ENCODE measurements around the gene BTK.

The BTK gene

GRCh38 chrX:101408532-101408841, 22.5 kb upstream of the BTK start:
- H2BK12ac ChIP-seq (ENCODE audit: low read length in 2 of 2): no peak overlapping the region
- H3K14ac ChIP-seq (ENCODE audit: low read length in 2 of 2): no peak overlapping the region
- H3K4me2 ChIP-seq (ENCODE audit: low read length, poor library complexity, severe bottlenecking): no peak overlapping the region
- 0% methylated on average over 6 of the region's 8 CpGs for WGBS
- H3K27ac ChIP-seq (ENCODE audit: low read length, poor library complexity, severe bottlenecking): peak overlapping the region; percentile 96
- H2BK15ac ChIP-seq (ENCODE audit: low read depth, poor library complexity, severe bottlenecking): no peak overlapping the region
- H2AK5ac ChIP-seq (ENCODE audit: low read length, severe bottlenecking): no peak overlapping the region
- no peak overlapping the region for H4K91ac ChIP-seq (ENCODE audit: low read length)
- no peak overlapping the region for H3K4ac ChIP-seq (ENCODE audit: low read depth in 1 of 2, low read length in 2 of 2)
- no peak overlapping the region for H2BK5ac ChIP-seq (ENCODE audit: low read depth, low read length, poor library complexity, severe bottlenecking)
- H3K27me3 ChIP-seq (ENCODE audit: control insufficient read depth in 1 of 2, insufficient read depth in 1 of 2, low read length in 2 of 2): no peaks in the 10 kb centered on the region
- H2BK120ac ChIP-seq (ENCODE audit: low read depth, low read length): no peak overlapping the region
- H2AFZ ChIP-seq (ENCODE audit: low read depth, low read length): no peak overlapping the region
- peak overlapping the region; percentile 95 for H3K9ac ChIP-seq (ENCODE audit: low read length)
- peak overlapping the region; percentile 60 to 90 for H3K4me3 ChIP-seq (ENCODE audit: insufficient read depth in 1 of 2, low read depth in 1 of 2, low read length in 2 of 2)
- no peak for DNase-seq
- peaks cover 1% of the 10 kb centered on the region for H3K79me1 ChIP-seq (replicated peaks; ENCODE audit: low read length, poor library complexity, severe bottlenecking)
- peak overlapping the region in 1 of 2 experiments; percentile 62 for H3K18ac ChIP-seq (ENCODE audit: low read depth in 1 of 2, low read length in 2 of 2)
- no peaks in the 10 kb centered on the region for H3K9me3 ChIP-seq (ENCODE audit: control insufficient read depth, low read length)
- no peak overlapping the region for H4K8ac ChIP-seq (ENCODE audit: low read length)
- no peaks in the 10 kb centered on the region for H3K4me1 ChIP-seq (ENCODE audit: control insufficient read depth, insufficient read depth, low read depth, low read length)
- no peak overlapping the region for H3K23ac ChIP-seq (ENCODE audit: low read length in 2 of 2)
- peaks cover 12 to 17% of the 10 kb centered on the region in 2 experiments for H3K36me3 ChIP-seq (ENCODE audit: control insufficient read depth in 1 of 2, insufficient read depth in 2 of 2, low read depth in 1 of 2, low read length in 2 of 2)

DNA sequence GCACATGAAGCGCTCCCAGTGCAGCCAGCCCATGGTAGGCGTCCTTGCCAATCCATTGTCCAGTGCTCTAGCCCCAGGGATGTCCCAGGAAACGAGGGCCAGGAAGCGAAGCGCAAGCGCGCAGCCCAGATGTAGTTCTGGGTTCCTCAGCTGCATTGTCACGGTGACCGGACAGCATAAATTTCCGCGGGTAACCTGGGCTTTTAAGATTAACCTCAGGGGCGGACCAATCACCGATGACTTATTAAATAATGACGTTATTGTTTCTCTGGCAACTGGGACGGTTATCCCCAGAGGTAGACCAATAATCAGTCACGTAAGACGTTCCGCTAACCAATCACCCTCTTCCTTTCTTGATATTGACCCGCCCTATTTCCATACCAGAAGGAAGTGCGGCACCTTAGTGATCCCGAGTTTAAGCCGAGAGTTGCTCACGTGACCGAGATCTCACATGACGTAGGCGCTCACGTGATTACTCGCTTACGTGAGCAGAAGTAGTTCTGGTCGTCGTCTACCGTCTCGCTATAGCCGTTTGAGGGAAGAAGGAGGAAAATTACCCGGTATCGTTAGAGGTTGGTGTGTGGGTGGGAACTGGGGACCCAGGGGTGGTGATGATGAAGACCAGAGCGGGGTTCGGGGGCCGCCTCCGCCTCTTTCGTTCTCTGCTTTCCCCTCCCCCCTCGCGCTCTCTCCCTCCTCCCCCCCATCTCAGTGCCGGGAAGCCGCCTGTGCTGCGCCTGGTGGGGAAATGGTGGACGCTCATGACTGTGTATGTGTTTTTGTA, 21.9 kb upstream of the BTK start, which contains the start of the genes GLA and HNRNPH2:
TSS of gene GLA (minus strand) at position 178 of the 784 bp plus-strand sequence. CDS start at position 156, 22 bp downstream.
TSS of gene HNRNPH2 (plus strand) at position 475 of the 784 bp plus-strand sequence. CDS start 3,767 bp downstream, outside the sequence.
- H3K18ac ChIP-seq (ENCODE audit: low read depth in 1 of 2, low read length in 2 of 2): peak within 1 kb of the TSS; percentile 62 to 70
- H2BK15ac ChIP-seq (ENCODE audit: low read depth, poor library complexity, severe bottlenecking): no peak within 1 kb of the TSS
- no peaks in the 10 kb centered on the region for H3K9me3 ChIP-seq (ENCODE audit: control insufficient read depth, low read length)
- peak; percentile 99 for DNase-seq
- peaks cover 1% of the 10 kb centered on the region for H3K79me1 ChIP-seq (replicated peaks; ENCODE audit: low read length, poor library complexity, severe bottlenecking)
- no peaks in the 10 kb centered on the region for H3K27me3 ChIP-seq (ENCODE audit: control insufficient read depth in 1 of 2, insufficient read depth in 1 of 2, low read length in 2 of 2)
- peak within 1 kb of the TSS; percentile 72 to 90 for H3K4me3 ChIP-seq (ENCODE audit: insufficient read depth in 1 of 2, low read depth in 1 of 2, low read length in 2 of 2)
- no peak within 1 kb of the TSS for H3K14ac ChIP-seq (ENCODE audit: low read length in 2 of 2)
- H3K36me3 ChIP-seq (ENCODE audit: control insufficient read depth in 1 of 2, insufficient read depth in 2 of 2, low read depth in 1 of 2, low read length in 2 of 2): peaks cover 10 to 12% of the 10 kb centered on the region in 2 experiments
- 0% methylated on average over 30 of the region's 47 CpGs for WGBS
- peak within 1 kb of the TSS; percentile 95 for H3K9ac ChIP-seq (ENCODE audit: low read length)
- H2BK120ac ChIP-seq (ENCODE audit: low read depth, low read length): no peak within 1 kb of the TSS
- H3K27ac ChIP-seq (ENCODE audit: low read length, poor library complexity, severe bottlenecking): peak within 1 kb of the TSS; percentile 96
- peak within 1 kb of the TSS; percentile 39 for H4K91ac ChIP-seq (ENCODE audit: low read length)
- H2BK12ac ChIP-seq (ENCODE audit: low read length in 2 of 2): no peak within 1 kb of the TSS
- peak within 1 kb of the TSS; percentile 94 for H2BK5ac ChIP-seq (ENCODE audit: low read depth, low read length, poor library complexity, severe bottlenecking)
- H3K4ac ChIP-seq (ENCODE audit: low read depth in 1 of 2, low read length in 2 of 2): no peak within 1 kb of the TSS
- peak within 1 kb of the TSS; percentile 53 for H2AFZ ChIP-seq (ENCODE audit: low read depth, low read length)
- no peak within 1 kb of the TSS for H2AK5ac ChIP-seq (ENCODE audit: low read length, severe bottlenecking)
- no peaks in the 10 kb centered on the region for H3K4me1 ChIP-seq (ENCODE audit: control insufficient read depth, insufficient read depth, low read depth, low read length)
- no peak within 1 kb of the TSS for H4K8ac ChIP-seq (ENCODE audit: low read length)
- H3K23ac ChIP-seq (ENCODE audit: low read length in 2 of 2): no peak within 1 kb of the TSS
- peak within 1 kb of the TSS; percentile 75 for H3K4me2 ChIP-seq (ENCODE audit: low read length, poor library complexity, severe bottlenecking)

DNA sequence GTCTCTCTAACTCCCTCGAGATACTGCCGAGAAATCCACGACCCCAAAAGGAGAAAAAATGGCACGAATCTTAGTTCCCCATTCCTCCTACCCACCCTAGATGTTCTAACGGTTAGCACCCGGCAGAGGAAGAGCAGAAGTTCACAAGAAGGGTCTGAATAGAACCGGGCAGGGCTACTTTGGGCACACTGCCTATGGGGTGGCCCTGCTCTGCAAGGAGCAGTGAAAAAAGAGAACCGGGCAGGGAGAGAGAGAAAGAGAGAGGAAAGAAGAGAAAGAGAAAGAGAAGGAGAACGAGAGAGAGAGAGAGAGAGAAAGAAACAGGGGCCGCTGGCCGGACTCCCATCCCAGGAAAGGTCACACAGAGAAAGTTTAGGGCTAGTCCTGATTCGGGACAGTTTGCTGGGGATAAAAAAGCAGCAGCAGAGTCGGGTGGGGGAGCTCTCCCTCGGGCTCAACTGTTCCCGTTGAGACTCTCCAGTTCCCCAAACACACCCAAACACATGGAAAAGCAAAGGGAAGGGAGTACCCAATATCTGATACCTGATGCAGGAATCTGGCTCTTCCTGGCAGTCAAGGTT, 21.3 kb upstream of the BTK start:
- Histone ChIP-seq H3K36me3 (ENCODE audit: control insufficient read depth in 1 of 2, insufficient read depth in 2 of 2, low read depth in 1 of 2, low read length in 2 of 2) (peaks cover 5% of the 10 kb centered on the region in 2 experiments), H2BK120ac (ENCODE audit: low read depth, low read length) (no peak overlapping the region), H4K8ac (ENCODE audit: low read length) (no peak overlapping the region), H3K4me3 (ENCODE audit: insufficient read depth in 1 of 2, low read depth in 1 of 2, low read length in 2 of 2) (peak overlapping the region; percentile 72 to 90), H2BK15ac (ENCODE audit: low read depth, poor library complexity, severe bottlenecking) (no peak overlapping the region), H3K23ac (ENCODE audit: low read length in 2 of 2) (no peak overlapping the region), H2AK5ac (ENCODE audit: low read length, severe bottlenecking) (no peak overlapping the region), H2AFZ (ENCODE audit: low read depth, low read length) (peak overlapping the region; percentile 53), H3K4ac (ENCODE audit: low read depth in 1 of 2, low read length in 2 of 2) (no peak overlapping the region), H3K18ac (ENCODE audit: low read depth in 1 of 2, low read length in 2 of 2) (peak overlapping the region; percentile 43 to 70), H2BK12ac (ENCODE audit: low read length in 2 of 2) (no peak overlapping the region), H3K9me3 (ENCODE audit: control insufficient read depth, low read length) (no peaks in the 10 kb centered on the region), H3K27me3 (ENCODE audit: control insufficient read depth in 1 of 2, insufficient read depth in 1 of 2, low read length in 2 of 2) (no peaks in the 10 kb centered on the region), H3K4me1 (ENCODE audit: control insufficient read depth, insufficient read depth, low read depth, low read length) (no peaks in the 10 kb centered on the region), H3K9ac (ENCODE audit: low read length) (peak overlapping the region; percentile 95), H2BK5ac (ENCODE audit: low read depth, low read length, poor library complexity, severe bottlenecking) (no peak overlapping the region), H3K79me1 (replicated peaks; ENCODE audit: low read length, poor library complexity, severe bottlenecking) (peaks cover 1% of the 10 kb centered on the region), H3K4me2 (ENCODE audit: low read length, poor library complexity, severe bottlenecking) (peak overlapping the region; percentile 75), H3K27ac (ENCODE audit: low read length, poor library complexity, severe bottlenecking) (peak overlapping the region; percentile 60), H4K91ac (ENCODE audit: low read length) (no peak overlapping the region), H3K14ac (ENCODE audit: low read length in 2 of 2) (no peak overlapping the region)
- DNase-seq: no peak
- 0% methylated on average over 13 of the region's 15 CpGs for WGBS

DNA sequence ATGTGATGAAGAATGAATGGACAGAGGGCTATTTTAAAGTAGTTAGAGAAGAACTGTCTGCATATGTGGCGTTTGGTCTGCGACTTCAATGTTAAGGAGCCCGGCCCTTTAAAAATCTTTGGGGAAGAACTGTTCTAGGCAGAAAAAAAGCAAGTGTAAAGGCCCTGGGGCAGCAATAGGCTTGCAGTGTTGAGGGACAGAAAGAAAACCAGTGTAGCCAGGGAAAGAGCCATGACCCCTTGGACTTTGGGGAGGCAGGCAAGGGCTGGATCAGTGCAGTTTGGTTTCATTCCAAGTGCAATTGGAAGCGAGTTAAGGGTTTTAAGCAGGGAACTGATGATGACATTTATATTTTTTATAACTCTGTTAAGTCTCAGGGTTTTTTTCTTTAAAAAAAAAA, 13.8 kb upstream of the BTK start:
- H3K4ac ChIP-seq (ENCODE audit: low read depth in 1 of 2, low read length in 2 of 2): no peak overlapping the region
- H4K91ac ChIP-seq (ENCODE audit: low read length): no peak overlapping the region
- H3K4me2 ChIP-seq (ENCODE audit: low read length, poor library complexity, severe bottlenecking): no peak overlapping the region
- no peak overlapping the region for H3K23ac ChIP-seq (ENCODE audit: low read length in 2 of 2)
- H3K36me3 ChIP-seq (ENCODE audit: control insufficient read depth in 1 of 2, insufficient read depth in 2 of 2, low read depth in 1 of 2, low read length in 2 of 2): peaks cover 0 to 37% of the 10 kb centered on the region in 2 experiments
- H2AK5ac ChIP-seq (ENCODE audit: low read length, severe bottlenecking): no peak overlapping the region
- H3K4me3 ChIP-seq (ENCODE audit: insufficient read depth in 1 of 2, low read depth in 1 of 2, low read length in 2 of 2): no peak overlapping the region
- H3K27ac ChIP-seq (ENCODE audit: low read length, poor library complexity, severe bottlenecking): no peak overlapping the region
- no peak overlapping the region for H3K14ac ChIP-seq (ENCODE audit: low read length in 2 of 2)
- H2BK120ac ChIP-seq (ENCODE audit: low read depth, low read length): no peak overlapping the region
- no peak overlapping the region for H2BK5ac ChIP-seq (ENCODE audit: low read depth, low read length, poor library complexity, severe bottlenecking)
- 98% methylated on average over 3 of the region's 4 CpGs for WGBS
- no peak overlapping the region for H3K9ac ChIP-seq (ENCODE audit: low read length)
- no peaks in the 10 kb centered on the region for H3K4me1 ChIP-seq (ENCODE audit: control insufficient read depth, insufficient read depth, low read depth, low read length)
- no peak overlapping the region for H2AFZ ChIP-seq (ENCODE audit: low read depth, low read length)
- no peaks in the 10 kb centered on the region for H3K9me3 ChIP-seq (ENCODE audit: control insufficient read depth, low read length)
- H2BK12ac ChIP-seq (ENCODE audit: low read length in 2 of 2): no peak overlapping the region
- H3K79me1 ChIP-seq (replicated peaks; ENCODE audit: low read length, poor library complexity, severe bottlenecking): no peaks in the 10 kb centered on the region
- H2BK15ac ChIP-seq (ENCODE audit: low read depth, poor library complexity, severe bottlenecking): no peak overlapping the region
- H4K8ac ChIP-seq (ENCODE audit: low read length): no peak overlapping the region
- peaks cover 0 to 7% of the 10 kb centered on the region in 2 experiments for H3K27me3 ChIP-seq (ENCODE audit: control insufficient read depth in 1 of 2, insufficient read depth in 1 of 2, low read length in 2 of 2)
- H3K18ac ChIP-seq (ENCODE audit: low read depth in 1 of 2, low read length in 2 of 2): no peak overlapping the region
- DNase-seq: no peak

Data from mesenchymal stem cell (in vitro differentiated cells and primary cell).